ENCODE data around the gene C2orf92. TPM values are rescaled to one million over a fixed set of nuclear protein-coding genes. Genes with fewer than 3 reads are reported as not detected.

Gene C2orf92
- total RNA-seq, 1 donor from 2014 or later: 15.1 TPM

DNA sequence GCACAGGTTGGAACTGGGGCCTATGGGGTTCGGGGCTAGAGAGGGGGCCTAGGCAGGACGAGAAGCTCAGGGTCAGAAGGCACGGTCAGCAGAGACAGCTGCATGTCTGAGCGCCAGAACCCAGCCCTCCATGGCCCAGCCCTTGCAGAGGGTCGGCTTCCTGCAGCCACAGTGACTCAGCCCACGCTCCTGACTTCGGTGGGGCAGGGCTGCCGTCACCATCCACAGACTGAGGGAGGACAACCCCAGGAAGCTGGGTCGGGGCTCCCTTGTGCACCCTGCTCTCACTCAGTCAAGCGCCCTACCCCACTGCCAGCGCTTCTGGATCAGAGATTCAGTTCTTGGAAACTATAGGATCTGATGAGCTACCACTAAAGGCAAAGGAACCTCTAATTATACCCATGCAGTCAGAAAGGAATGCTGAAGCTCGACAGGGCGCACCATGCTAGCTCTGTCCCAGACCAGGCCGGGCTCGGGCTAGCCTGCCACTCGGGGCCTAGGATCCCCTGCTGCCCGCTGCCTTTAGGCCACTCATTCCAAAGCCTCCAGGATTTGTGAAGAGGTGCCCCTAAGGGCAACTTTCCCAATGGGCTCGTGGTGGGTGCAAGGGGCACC is 8.6 kb upstream of the C2orf92 start:
- H3K27me3 Mint-ChIP-seq (ENCODE audit: unreplicated experiment): peaks cover 19% of the 10 kb centered on the region
- peaks cover 30% of the 10 kb centered on the region for H3K36me3 Mint-ChIP-seq (ENCODE audit: low read depth, unreplicated experiment)
- H3K27ac Mint-ChIP-seq (ENCODE audit: unreplicated experiment): peak overlapping the region; percentile 57

DNA sequence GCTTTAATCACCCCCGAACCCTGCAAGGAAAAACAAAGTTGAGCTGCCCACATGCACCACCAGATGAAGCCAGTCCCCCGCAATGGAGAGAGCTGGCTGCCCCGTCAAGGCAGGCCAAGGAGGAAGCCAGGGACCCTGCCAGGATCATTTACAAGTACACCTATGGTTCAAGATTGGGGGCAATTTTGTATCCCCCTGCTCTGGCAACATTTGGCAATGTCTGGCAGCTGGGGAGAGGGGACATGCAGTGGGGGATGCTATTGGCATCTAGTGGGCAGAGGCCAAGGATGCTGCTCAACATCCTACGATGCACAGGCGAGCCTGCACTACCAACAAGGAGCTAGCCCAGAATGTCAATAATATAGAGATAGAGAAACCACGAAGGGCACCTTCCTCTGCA is 7.6 kb upstream of the C2orf92 start:
- peak overlapping the region; percentile 51 for H3K4me3 Mint-ChIP-seq (ENCODE audit: unreplicated experiment)
- H3K9me3 Mint-ChIP-seq (ENCODE audit: unreplicated experiment): no peaks in the 10 kb centered on the region
- H3K27ac Mint-ChIP-seq (ENCODE audit: unreplicated experiment): peak overlapping the region; percentile 13
- H3K36me3 Mint-ChIP-seq (ENCODE audit: low read depth, unreplicated experiment): peaks cover 27% of the 10 kb centered on the region
- TF ChIP-seq CTCF (IDR thresholded peaks at IDR 0.05; ENCODE audit: unreplicated experiment): no peak
- DNase-seq (ENCODE audit: low spot score): no peak
- H3K4me1 Mint-ChIP-seq (ENCODE audit: unreplicated experiment): peaks cover 21% of the 10 kb centered on the region
- H3K27me3 Mint-ChIP-seq (ENCODE audit: unreplicated experiment): peaks cover 19% of the 10 kb centered on the region

More for the DNA sequence above, 8.6 kb upstream of the C2orf92 start:
- no peak for DNase-seq (ENCODE audit: low spot score)
- no peaks in the 10 kb centered on the region for H3K9me3 Mint-ChIP-seq (ENCODE audit: unreplicated experiment)
- H3K4me3 Mint-ChIP-seq (ENCODE audit: unreplicated experiment): no peak overlapping the region
- TF ChIP-seq CTCF (IDR thresholded peaks at IDR 0.05; ENCODE audit: unreplicated experiment): no peak
- peaks cover 21% of the 10 kb centered on the region for H3K4me1 Mint-ChIP-seq (ENCODE audit: unreplicated experiment)

DNA sequence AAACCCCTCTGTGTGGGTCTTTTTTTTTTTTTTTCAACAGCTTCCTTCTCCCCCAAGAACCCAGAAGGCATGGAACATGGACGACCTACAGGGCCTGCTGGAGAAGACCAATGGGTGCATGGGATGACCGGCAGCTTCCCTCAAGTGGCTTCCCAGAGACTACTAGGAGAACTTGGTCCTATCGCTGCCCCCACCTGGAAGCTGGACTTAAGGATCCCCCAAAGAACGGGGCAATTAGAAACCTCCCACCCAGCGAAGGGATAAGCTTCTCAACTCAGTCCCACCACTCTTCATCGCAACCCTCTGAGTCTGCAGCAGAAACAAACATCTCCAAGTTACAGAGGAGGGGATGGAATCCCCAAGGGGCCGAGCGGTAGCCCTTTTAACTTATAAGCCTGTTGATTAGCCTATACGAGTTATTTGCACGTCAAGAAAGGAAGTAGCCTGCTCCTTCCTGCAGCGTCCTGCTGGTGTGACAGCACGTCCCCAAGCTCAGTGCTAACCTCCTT is 7.1 kb upstream of the C2orf92 start:
- Mint-ChIP-seq H3K27me3 (ENCODE audit: unreplicated experiment) (peaks cover 19% of the 10 kb centered on the region), H3K27ac (ENCODE audit: unreplicated experiment) (peak overlapping the region; percentile 98), H3K4me1 (ENCODE audit: unreplicated experiment) (peaks cover 21% of the 10 kb centered on the region), H3K36me3 (ENCODE audit: low read depth, unreplicated experiment) (peaks cover 25% of the 10 kb centered on the region), H3K4me3 (ENCODE audit: unreplicated experiment) (peak overlapping the region; percentile 94), H3K9me3 (ENCODE audit: unreplicated experiment) (no peaks in the 10 kb centered on the region)
- TF ChIP-seq CTCF (IDR thresholded peaks at IDR 0.05; ENCODE audit: unreplicated experiment): no peak
- no peak for DNase-seq (ENCODE audit: low spot score)

DNA sequence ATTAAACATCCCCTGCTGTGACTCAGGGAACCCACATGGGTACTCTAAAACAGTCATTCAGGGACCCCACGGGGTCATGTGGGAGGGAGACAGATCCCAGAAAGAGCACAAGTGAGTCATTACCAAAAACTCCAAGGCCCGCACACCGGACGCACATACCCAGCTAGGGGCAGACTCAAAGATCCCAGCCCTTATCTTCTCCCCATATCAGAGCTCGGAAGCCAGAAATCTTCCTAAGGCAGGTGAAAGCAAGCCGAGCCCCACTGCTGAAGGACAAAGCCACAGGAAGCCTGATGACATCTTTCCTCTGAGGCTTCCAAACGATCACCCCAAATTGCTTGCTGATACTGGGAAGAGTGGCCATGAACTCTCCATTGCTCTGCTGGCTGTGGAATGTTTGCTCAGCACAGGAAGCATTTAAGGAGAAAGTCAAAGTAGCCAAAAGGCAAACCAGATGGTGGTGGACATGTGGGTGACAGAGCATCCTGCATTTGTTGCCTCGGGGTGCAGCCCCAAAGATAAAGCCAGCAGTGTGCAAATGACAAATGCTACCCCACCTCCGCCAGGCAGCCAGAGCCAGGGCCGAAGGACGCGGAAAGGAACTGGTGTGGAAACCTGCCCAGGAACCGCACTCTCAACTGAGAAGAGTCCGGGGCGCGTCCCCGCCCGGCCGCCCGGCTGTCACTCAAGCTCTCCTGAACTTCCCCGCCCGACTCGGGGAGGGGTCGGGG is 6.5 kb upstream of the C2orf92 start:
- Mint-ChIP-seq H3K27ac (ENCODE audit: unreplicated experiment) (peak overlapping the region; percentile 98), H3K9me3 (ENCODE audit: unreplicated experiment) (no peaks in the 10 kb centered on the region), H3K36me3 (ENCODE audit: low read depth, unreplicated experiment) (peaks cover 22% of the 10 kb centered on the region), H3K27me3 (ENCODE audit: unreplicated experiment) (peaks cover 15% of the 10 kb centered on the region), H3K4me1 (ENCODE audit: unreplicated experiment) (peaks cover 23% of the 10 kb centered on the region), H3K4me3 (ENCODE audit: unreplicated experiment) (peak overlapping the region; percentile 94)
- peak; percentile 71 for DNase-seq (ENCODE audit: low spot score)
- no peak for TF ChIP-seq CTCF (IDR thresholded peaks at IDR 0.05; ENCODE audit: unreplicated experiment)

GRCh38 chr2:97663626-97663961 is 5.9 kb upstream of the C2orf92 start:
- Mint-ChIP-seq H3K27ac (ENCODE audit: unreplicated experiment) (no peak overlapping the region), H3K36me3 (ENCODE audit: low read depth, unreplicated experiment) (peaks cover 17% of the 10 kb centered on the region), H3K27me3 (ENCODE audit: unreplicated experiment) (peaks cover 13% of the 10 kb centered on the region), H3K4me3 (ENCODE audit: unreplicated experiment) (no peak overlapping the region), H3K4me1 (ENCODE audit: unreplicated experiment) (peaks cover 23% of the 10 kb centered on the region), H3K9me3 (ENCODE audit: unreplicated experiment) (no peaks in the 10 kb centered on the region)
- no peak for DNase-seq (ENCODE audit: low spot score)
- TF ChIP-seq CTCF (IDR thresholded peaks at IDR 0.05; ENCODE audit: unreplicated experiment): no peak
